Stimulated activated CD4-positive, alpha-beta T cell treated with anti-CD3 and anti-CD28 coated beads, Interleukin-2, amount 100 ng/mL, for 48 hours (primary cell): ENCODE data around the gene ANXA4.

ENCODE experiments used
- DNase-seq, 2 donors: peaks; one replicate each; pipeline ENCODE4 v3.0.0-alpha.2; 2020

ANXA4 gene

DNA sequence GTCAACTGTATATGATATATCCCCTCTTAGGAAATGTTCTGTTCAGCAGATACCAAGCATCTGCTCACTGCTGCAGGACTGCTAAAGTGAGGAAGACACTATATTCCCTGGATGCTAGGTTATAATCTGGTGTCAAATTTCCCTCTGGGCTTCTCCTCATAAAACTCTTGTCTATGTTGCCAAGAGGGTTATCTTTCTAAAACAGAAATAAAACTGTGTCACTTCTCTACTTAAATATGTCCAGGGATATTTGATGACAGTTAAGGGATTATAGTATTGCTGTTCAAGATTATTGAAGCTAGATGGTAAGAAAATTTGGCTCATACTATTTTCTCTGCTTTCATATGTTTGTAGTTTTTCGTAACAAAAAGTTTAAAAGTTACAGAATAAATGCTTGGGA is 121.4 kb downstream of the ANXA4 start:
- DNase-seq = no peak
